Measurements from ENCODE around the gene IMP3. TPM values are rescaled to one million over a fixed set of nuclear protein-coding genes. Genes with fewer than 3 reads are reported as not detected.
"Not testable (repeated sequence)": the region's sequence is repeated elsewhere in the genome, so short reads cannot be mapped to it uniquely, and the experiment has no call there.

The IMP3 gene
- polyA plus RNA-seq, 1 donor from 2014 or later: 147 TPM

- Histone ChIP-seq H3K79me2 (replicated peaks; ENCODE audit: insufficient read depth, low read length) (peaks cover 25% of the 10 kb centered on the region), H3K4me2 (ENCODE audit: low read length) (no peak overlapping the region), H4K20me1 (ENCODE audit: insufficient read depth) (no peaks in the 10 kb centered on the region), H2AFZ (ENCODE audit: low read depth, low read length) (no peak overlapping the region), H3K27ac (ENCODE audit: low read length) (no peak overlapping the region), H3K27me3 (ENCODE audit: insufficient read depth, low read depth, low read length) (no peaks in the 10 kb centered on the region), H3K9ac (ENCODE audit: low read length) (no peak overlapping the region), H3K36me3 (ENCODE audit: insufficient read depth, low read length) (no peaks in the 10 kb centered on the region), H3K9me3 (ENCODE audit: low read length) (no peaks in the 10 kb centered on the region), H3K4me3 (ENCODE audit: low read length) (peak overlapping the region; percentile 84), H3K9me2 (ENCODE audit: insufficient read depth, low read length) (no peaks in the 10 kb centered on the region), H3F3A (ENCODE audit: insufficient read depth, low read length, poor library complexity, severe bottlenecking) (no peaks in the 10 kb centered on the region)
- no peak for TF ChIP-seq RAD21 (conservative IDR thresholded peaks at IDR 0.05)
- TF ChIP-seq, protein P1, sequence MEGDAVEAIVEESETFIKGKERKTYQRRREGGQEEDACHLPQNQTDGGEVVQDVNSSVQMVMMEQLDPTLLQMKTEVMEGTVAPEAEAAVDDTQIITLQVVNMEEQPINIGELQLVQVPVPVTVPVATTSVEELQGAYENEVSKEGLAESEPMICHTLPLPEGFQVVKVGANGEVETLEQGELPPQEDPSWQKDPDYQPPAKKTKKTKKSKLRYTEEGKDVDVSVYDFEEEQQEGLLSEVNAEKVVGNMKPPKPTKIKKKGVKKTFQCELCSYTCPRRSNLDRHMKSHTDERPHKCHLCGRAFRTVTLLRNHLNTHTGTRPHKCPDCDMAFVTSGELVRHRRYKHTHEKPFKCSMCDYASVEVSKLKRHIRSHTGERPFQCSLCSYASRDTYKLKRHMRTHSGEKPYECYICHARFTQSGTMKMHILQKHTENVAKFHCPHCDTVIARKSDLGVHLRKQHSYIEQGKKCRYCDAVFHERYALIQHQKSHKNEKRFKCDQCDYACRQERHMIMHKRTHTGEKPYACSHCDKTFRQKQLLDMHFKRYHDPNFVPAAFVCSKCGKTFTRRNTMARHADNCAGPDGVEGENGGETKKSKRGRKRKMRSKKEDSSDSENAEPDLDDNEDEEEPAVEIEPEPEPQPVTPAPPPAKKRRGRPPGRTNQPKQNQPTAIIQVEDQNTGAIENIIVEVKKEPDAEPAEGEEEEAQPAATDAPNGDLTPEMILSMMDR (IDR thresholded peaks at IDR 0.05; ENCODE audit: poor library complexity, severe bottlenecking): no peak
- no peak for TF ChIP-seq POLR2AphosphoS5 (IDR thresholded peaks at IDR 0.05)
- TF ChIP-seq REST (IDR thresholded peaks at IDR 0.05; ENCODE audit: borderline replicate concordance): no peak
- TF ChIP-seq MXI1 (conservative IDR thresholded peaks at IDR 0.05; ENCODE audit: poor library complexity, severe bottlenecking): no peak
- TF ChIP-seq EZH2 (IDR thresholded peaks at IDR 0.05; ENCODE audit: borderline replicate concordance, insufficient read depth, low read length, poor library complexity, severe bottlenecking): no peak
- no peak for TF ChIP-seq SMC3 (conservative IDR thresholded peaks at IDR 0.05; ENCODE audit: poor library complexity)
- no peak for TF ChIP-seq TAF1 (IDR thresholded peaks at IDR 0.05; ENCODE audit: low read depth)
- no peak for TF ChIP-seq EP300 (conservative IDR thresholded peaks at IDR 0.05; ENCODE audit: poor library complexity, severe bottlenecking)
Observed at GRCh38 chr15:75637245-75638009, 2.6 kb downstream of the IMP3 start.

- Histone ChIP-seq H3F3A (ENCODE audit: insufficient read depth, low read length, poor library complexity, severe bottlenecking) (no peaks in the 10 kb centered on the region), H3K4me3 (ENCODE audit: low read length) (no peak overlapping the region), H3K79me2 (replicated peaks; ENCODE audit: insufficient read depth, low read length) (peaks cover 25% of the 10 kb centered on the region), H4K20me1 (ENCODE audit: insufficient read depth) (no peaks in the 10 kb centered on the region), H3K9me2 (ENCODE audit: insufficient read depth, low read length) (no peaks in the 10 kb centered on the region), H3K9me3 (ENCODE audit: low read length) (no peaks in the 10 kb centered on the region), H3K4me2 (ENCODE audit: low read length) (no peak overlapping the region), H3K27me3 (ENCODE audit: insufficient read depth, low read depth, low read length) (no peaks in the 10 kb centered on the region), H3K36me3 (ENCODE audit: insufficient read depth, low read length) (no peaks in the 10 kb centered on the region), H2AFZ (ENCODE audit: low read depth, low read length) (no peak overlapping the region), H3K27ac (ENCODE audit: low read length) (no peak overlapping the region), H3K9ac (ENCODE audit: low read length) (no peak overlapping the region)
- TF ChIP-seq TAF1 (IDR thresholded peaks at IDR 0.05; ENCODE audit: low read depth) (no peak), EZH2 (IDR thresholded peaks at IDR 0.05; ENCODE audit: borderline replicate concordance, insufficient read depth, low read length, poor library complexity, severe bottlenecking) (no peak), RAD21 (conservative IDR thresholded peaks at IDR 0.05) (no peak), EP300 (conservative IDR thresholded peaks at IDR 0.05; ENCODE audit: poor library complexity, severe bottlenecking) (no peak), POLR2AphosphoS5 (IDR thresholded peaks at IDR 0.05) (no peak), SMC3 (conservative IDR thresholded peaks at IDR 0.05; ENCODE audit: poor library complexity) (no peak), REST (IDR thresholded peaks at IDR 0.05; ENCODE audit: borderline replicate concordance) (no peak), MXI1 (conservative IDR thresholded peaks at IDR 0.05; ENCODE audit: poor library complexity, severe bottlenecking) (no peak)
- TF ChIP-seq, protein P1 (IDR thresholded peaks at IDR 0.05; ENCODE audit: poor library complexity, severe bottlenecking): no peak
Observed at GRCh38 chr15:75636026-75636425, 4.0 kb downstream of the IMP3 start.

GRCh38 chr15:75633922-75634321 lies 6.1 kb downstream of the IMP3 start:
- H2AFZ ChIP-seq (ENCODE audit: low read depth, low read length); H3F3A ChIP-seq (ENCODE audit: insufficient read depth, low read length, poor library complexity, severe bottlenecking); H3K27ac ChIP-seq (ENCODE audit: low read length); H3K4me2 ChIP-seq (ENCODE audit: low read length); H3K27me3 ChIP-seq (ENCODE audit: insufficient read depth, low read depth, low read length); H3K9me3 ChIP-seq (ENCODE audit: low read length); H3K9me2 ChIP-seq (ENCODE audit: insufficient read depth, low read length); H3K9ac ChIP-seq (ENCODE audit: low read length); H3K36me3 ChIP-seq (ENCODE audit: insufficient read depth, low read length); H4K20me1 ChIP-seq (ENCODE audit: insufficient read depth); H3K4me3 ChIP-seq (ENCODE audit: low read length): not testable (repeated sequence)
- H3K79me2 ChIP-seq (replicated peaks; ENCODE audit: insufficient read depth, low read length): peaks cover 20% of the 10 kb centered on the region
